H9 (cell line): ENCODE results near the gene DNAJC1. TPM values are rescaled to one million over a fixed set of nuclear protein-coding genes. Genes with fewer than 3 reads are reported as not detected.

Experiments used
- DNase-seq: peaks from one replicate; pipeline ENCODE4 v3.0.0-alpha.2; 2017
- H2AFZ ChIP-seq: one replicate; pipeline ENCODE4 v1.6.1; 2013; ENCODE audit warnings: mild to moderate bottlenecking, low read length, control low read depth, moderate library complexity
- H2AK5ac ChIP-seq: 2 replicates; pipeline ENCODE4 v1.6.1; 2013; ENCODE audit warnings: low read length, control low read depth, mixed read lengths; ENCODE audit not compliant: insufficient read length
- H2BK120ac ChIP-seq: one replicate; pipeline ENCODE4 v1.6.1; 2013; ENCODE audit warnings: low read depth, mild to moderate bottlenecking, low read length, control low read depth, inconsistent platforms; ENCODE audit not compliant: poor library complexity, severe bottlenecking
- H2BK12ac ChIP-seq: 2 replicates; pipeline ENCODE4 v1.6.1; 2013; ENCODE audit warnings: low read length, control low read depth, mixed read lengths, low read depth; ENCODE audit not compliant: insufficient read length
- H2BK15ac ChIP-seq: 2 replicates; pipeline ENCODE4 v1.6.1; 2013; ENCODE audit warnings: low read depth, low read length, control low read depth
- H2BK20ac ChIP-seq: one replicate; pipeline ENCODE4 v1.6.1; 2013; ENCODE audit warnings: low read depth, mild to moderate bottlenecking, low read length, control low read depth, inconsistent platforms; ENCODE audit not compliant: poor library complexity, severe bottlenecking
- H2BK5ac ChIP-seq: 2 replicates; pipeline ENCODE4 v1.6.1; 2013; ENCODE audit warnings: low read length, control low read depth, mixed read lengths; ENCODE audit not compliant: insufficient read length
- H3K14ac ChIP-seq: 2 replicates; pipeline ENCODE4 v1.6.1; 2013; ENCODE audit warnings: low read length, control low read depth; ENCODE audit not compliant: insufficient read depth
- H3K18ac ChIP-seq: 2 replicates; pipeline ENCODE4 v1.6.1; 2013; ENCODE audit warnings: low read depth, mild to moderate bottlenecking, mixed read lengths, low read length, control low read depth; ENCODE audit not compliant: insufficient read length
- H3K23ac ChIP-seq: 2 replicates; pipeline ENCODE4 v1.6.1; 2013; ENCODE audit warnings: low read length, control low read depth, mixed read lengths, low read depth; ENCODE audit not compliant: insufficient read length
- H3K23me2 ChIP-seq: 2 replicates; pipeline ENCODE4 v1.6.1; 2013; ENCODE audit warnings: low read depth, mild to moderate bottlenecking, mixed read lengths, low read length, control low read depth; ENCODE audit not compliant: insufficient read length, poor library complexity, severe bottlenecking
- H3K27ac ChIP-seq: 2 replicates; pipeline ENCODE4 v1.5.1; 2013; ENCODE audit warnings: low read length, control low read depth, mixed read lengths, low read depth; ENCODE audit not compliant: insufficient read length
- H3K27me3 ChIP-seq: 2 replicates; pipeline ENCODE4 v1.6.1; 2013; ENCODE audit warnings: low read length, control low read depth, inconsistent platforms; ENCODE audit not compliant: insufficient read depth
- H3K4ac ChIP-seq: 2 replicates; pipeline ENCODE4 v1.6.1; 2013; ENCODE audit warnings: low read depth, mild to moderate bottlenecking, control low read depth, inconsistent platforms, low read length, moderate library complexity
- H3K4me1 ChIP-seq: 2 replicates; pipeline ENCODE4 v1.6.1; 2013; ENCODE audit warnings: low read length, control low read depth, inconsistent platforms; ENCODE audit not compliant: insufficient read depth
- H3K4me2 ChIP-seq: 2 replicates; pipeline ENCODE4 v1.6.1; 2013; ENCODE audit warnings: low read length, control low read depth, mixed read lengths; ENCODE audit not compliant: insufficient read length, insufficient read depth
- H3K56ac ChIP-seq: 2 replicates; pipeline ENCODE4 v1.6.1; 2013; ENCODE audit warnings: low read depth, mild to moderate bottlenecking, mixed read lengths, low read length, control low read depth; ENCODE audit not compliant: insufficient read length
- H3K79me1 ChIP-seq: 2 replicates; pipeline ENCODE4 v1.6.1; 2013; ENCODE audit warnings: low read depth, mild to moderate bottlenecking, moderate library complexity, low read length, control low read depth, inconsistent platforms; ENCODE audit not compliant: insufficient read depth, poor library complexity, severe bottlenecking
- H3K79me2 ChIP-seq: 2 replicates; pipeline ENCODE4 v1.6.1; 2013; ENCODE audit warnings: low read length, control low read depth, inconsistent platforms; ENCODE audit not compliant: insufficient read depth
- H3K9ac ChIP-seq: 2 replicates; pipeline ENCODE4 v1.6.1; 2013; ENCODE audit warnings: low read length, control low read depth, mixed read lengths; ENCODE audit not compliant: insufficient read length; ENCODE audit errors: extremely low read depth
- H3K9me3 ChIP-seq: one replicate; pipeline ENCODE4 v1.6.1; 2013; ENCODE audit warnings: low read depth, low read length, inconsistent platforms; ENCODE audit not compliant: control insufficient read depth
- H3T11ph ChIP-seq: one replicate; pipeline ENCODE4 v1.6.1; 2013; ENCODE audit warnings: mild to moderate bottlenecking, low read length, control low read depth, inconsistent platforms
- H4K20me1 ChIP-seq: one replicate; pipeline ENCODE4 v1.6.1; 2013; ENCODE audit not compliant: control insufficient read depth, insufficient read length, insufficient read depth
- H4K5ac ChIP-seq: 2 replicates; pipeline ENCODE4 v1.6.1; 2013; ENCODE audit warnings: low read depth, mild to moderate bottlenecking, mixed read lengths, low read length, control low read depth; ENCODE audit not compliant: insufficient read length
- H4K8ac ChIP-seq: replicated peaks from 2 replicates; pipeline ENCODE4 v1.6.1; 2013; ENCODE audit warnings: low read length, control low read depth, mixed read lengths, low read depth; ENCODE audit not compliant: insufficient read length
- H4K91ac ChIP-seq: 2 replicates; pipeline ENCODE4 v1.6.1; 2013; ENCODE audit warnings: low read depth, mild to moderate bottlenecking, moderate library complexity, mixed read lengths, low read length, control low read depth; ENCODE audit not compliant: insufficient read length
- H3K27ac Mint-ChIP-seq, 3 experiments: 2 replicates in 2 of 3; 3 replicates in 1 of 3; pipeline ENCODE4 v1.8.0; 2020 to 2021; ENCODE audit warnings: mixed read lengths in 3 of 3, mild to moderate bottlenecking in 1 of 3, moderate library complexity in 1 of 3
- H3K27me3 Mint-ChIP-seq: 2 replicates; pipeline ENCODE4 v1.8.0; 2021; ENCODE audit warnings: low read depth, mild to moderate bottlenecking, moderate library complexity, mixed read lengths
- H3K36me3 Mint-ChIP-seq, 3 experiments: 2 replicates in 2 of 3; 3 replicates in 1 of 3; pipeline ENCODE4 v1.8.0; 2020 to 2021; ENCODE audit warnings: low read depth in 3 of 3, mixed read lengths in 3 of 3; ENCODE audit not compliant: insufficient read depth in 1 of 3
- H3K4me1 Mint-ChIP-seq, 2 experiments: 2 replicates each; pipeline ENCODE4 v1.8.0; 2020; ENCODE audit warnings: mixed read lengths in 2 of 2
- H3K4me3 Mint-ChIP-seq, 2 experiments: 2 replicates in 1 of 2; 3 replicates in 1 of 2; pipeline ENCODE4 v1.8.0; 2020 to 2021; ENCODE audit warnings: mild to moderate bottlenecking in 2 of 2, mixed read lengths in 2 of 2, moderate library complexity in 1 of 2
- H3K9me3 Mint-ChIP-seq, 2 experiments: 2 replicates in 1 of 2; 3 replicates in 1 of 2; pipeline ENCODE4 v1.8.0; 2020; ENCODE audit warnings: mild to moderate bottlenecking in 2 of 2, mixed read lengths in 2 of 2, moderate library complexity in 1 of 2
- CTCF ChIP-seq: fragments of 200-600 bp; sonication (generic); conservative IDR thresholded peaks from 3 replicates; pipeline ENCODE4 v1.8.0; 2021; ENCODE audit warnings: antibody characterized with exemption, mild to moderate bottlenecking
- WGBS: extraction: QIAGEN DNeasy Blood & Tissue Kit; methylation state at CpG from one replicate; pipeline ENCODE4 v1.1.7; 2013; ENCODE audit warnings: missing lambda C conversion rate, low lambda C conversion rate, mixed read lengths; ENCODE audit not compliant: insufficient read length; ENCODE audit errors: extremely low coverage; 5-methylcytosine and 5-hydroxymethylcytosine counted together
- total RNA-seq: library from RNA; stranded (reverse); gene quantifications from 2 replicates; pipeline ENCODE4 v1.2.1, GENCODE V29; 2021

DNAJC1 gene
- total RNA-seq, 1 experiment from 2014 or later: 11.2 TPM

GRCh38 chr10:21720090-21720489, 283.4 kb downstream of the DNAJC1 start:
- no peak overlapping the region for H3K4me2 ChIP-seq
- no peak overlapping the region for H2BK12ac ChIP-seq
- no peaks in the 10 kb centered on the region; the same call in 1 of the 2 replicates for H3K4me1 ChIP-seq
- no peak overlapping the region for H3K56ac ChIP-seq
- Mint-ChIP-seq H3K36me3 (peaks cover 3 to 34% (median 16%) of the 10 kb centered on the region in 3 experiments; a peak in 6 of 7 replicates), H3K27me3 (no peaks in the 10 kb centered on the region), H3K4me1 (peaks cover 22% of the 10 kb centered on the region in 2 experiments), H3K9me3 (no peaks in the 10 kb centered on the region), H3K4me3 (no peak overlapping the region), H3K27ac (peak overlapping the region; percentile 72 to 95 (median 76); a peak in 6 of 7 replicates)
- H3T11ph ChIP-seq: no peak overlapping the region
- no peak overlapping the region for H2AK5ac ChIP-seq
- H4K5ac ChIP-seq: no peak overlapping the region
- H3K9me3 ChIP-seq: no peaks in the 10 kb centered on the region
- no peaks in the 10 kb centered on the region for H3K27me3 ChIP-seq
- no peak overlapping the region for H3K23ac ChIP-seq
- no peak overlapping the region for H2BK5ac ChIP-seq
- no peaks in the 10 kb centered on the region for H4K20me1 ChIP-seq
- H4K91ac ChIP-seq: no peak overlapping the region
- no peak overlapping the region for H3K14ac ChIP-seq
- H3K18ac ChIP-seq: no peak overlapping the region
- DNase-seq: no peak
- WGBS: no CpG with 5 or more reads among the region's 3 CpGs
- H3K27ac ChIP-seq: no peak overlapping the region
- no peak overlapping the region for H3K4ac ChIP-seq
- H3K79me2 ChIP-seq: no peaks in the 10 kb centered on the region
- no peak overlapping the region for H2BK20ac ChIP-seq
- no peak for TF ChIP-seq CTCF
- H3K23me2 ChIP-seq: no peaks in the 10 kb centered on the region
- H4K8ac ChIP-seq: no peak overlapping the region
- no peak overlapping the region for H2AFZ ChIP-seq
- H2BK120ac ChIP-seq: no peak overlapping the region
- H2BK15ac ChIP-seq: no peak overlapping the region
- no peak overlapping the region for H3K9ac ChIP-seq
- H3K79me1 ChIP-seq: no peaks in the 10 kb centered on the region
